Hematopoietic multipotent progenitor cell treated with erythropoietin and hydrocortisone succinate and interleukin-3 and kit ligand, for 17 days (in vitro differentiated cells): ENCODE measurements around the gene CFAP74.
A peak's percentile ranks its signal among the peaks of the same experiment; 100 is the strongest.

Experiments
- DNase-seq: peaks from one replicate; pipeline ENCODE4 v3.0.0-alpha.2; 2015; ENCODE audit warnings: low spot score

The CFAP74 gene

GRCh38 chr1:1929639-1930545, 73.7 kb downstream of the CFAP74 start:
- no peak for DNase-seq

- DNase-seq, result no peak
Observed at GRCh38 chr1:1929102-1929638, 74.4 kb downstream of the CFAP74 start.

- no peak for DNase-seq
Observed at GRCh38 chr1:1928231-1929101, 75.1 kb downstream of the CFAP74 start.

- DNase-seq, result no peak
Observed at GRCh38 chr1:1927751-1928150, 75.8 kb downstream of the CFAP74 start.

- no peak for DNase-seq
Observed at GRCh38 chr1:1926886-1927660, 76.5 kb downstream of the CFAP74 start.

- no peak for DNase-seq
Observed at GRCh38 chr1:1926346-1926811, 77.2 kb downstream of the CFAP74 start.

- no peak for DNase-seq
Observed at GRCh38 chr1:1925437-1926345, 77.9 kb downstream of the CFAP74 start.

GRCh38 chr1:1924849-1925248, 78.7 kb downstream of the CFAP74 start:
- DNase-seq, result no peak

- no peak for DNase-seq
Observed at GRCh38 chr1:1924386-1924785, 79.2 kb downstream of the CFAP74 start.

GRCh38 chr1:1922956-1923833, 80.4 kb downstream of the CFAP74 start:
- DNase-seq, result no peak

- DNase-seq, result no peak
Observed at GRCh38 chr1:1922702-1922955, 81.0 kb downstream of the CFAP74 start.

- no peak for DNase-seq
Observed at GRCh38 chr1:1921901-1922701, 81.5 kb downstream of the CFAP74 start.

GRCh38 chr1:1921459-1921862, 82.1 kb downstream of the CFAP74 start:
- DNase-seq, result no peak

- no peak for DNase-seq
Observed at GRCh38 chr1:1920608-1921458, 82.8 kb downstream of the CFAP74 start.

GRCh38 chr1:1920057-1920607, 83.5 kb downstream of the CFAP74 start:
- no peak for DNase-seq

- DNase-seq, result peak; percentile 100
Observed at GRCh38 chr1:1919304-1920056, 84.1 kb downstream of the CFAP74 start.

- no peak for DNase-seq
Observed at GRCh38 chr1:1918901-1919303, 84.7 kb downstream of the CFAP74 start, which contains the start of gene TMEM52. Gene TMEM52, minus strand, starts transcription at chr1:1919279. Its CDS starts 14 bp downstream, at chr1:1919265.
